ENCODE results near the gene TMEM134. TPM values are rescaled to one million over a fixed set of nuclear protein-coding genes. Genes with fewer than 3 reads are reported as not detected.
A peak's percentile ranks its signal among the peaks of the same experiment; 100 is the strongest.
"Not testable (repeated sequence)": the region's sequence is repeated elsewhere in the genome, so short reads cannot be mapped to it uniquely, and the experiment has no call there.

The TMEM134 gene, protein sequence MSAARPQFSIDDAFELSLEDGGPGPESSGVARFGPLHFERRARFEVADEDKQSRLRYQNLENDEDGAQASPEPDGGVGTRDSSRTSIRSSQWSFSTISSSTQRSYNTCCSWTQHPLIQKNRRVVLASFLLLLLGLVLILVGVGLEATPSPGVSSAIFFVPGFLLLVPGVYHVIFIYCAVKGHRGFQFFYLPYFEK
- 38.9 TPM for total RNA-seq

DNA sequence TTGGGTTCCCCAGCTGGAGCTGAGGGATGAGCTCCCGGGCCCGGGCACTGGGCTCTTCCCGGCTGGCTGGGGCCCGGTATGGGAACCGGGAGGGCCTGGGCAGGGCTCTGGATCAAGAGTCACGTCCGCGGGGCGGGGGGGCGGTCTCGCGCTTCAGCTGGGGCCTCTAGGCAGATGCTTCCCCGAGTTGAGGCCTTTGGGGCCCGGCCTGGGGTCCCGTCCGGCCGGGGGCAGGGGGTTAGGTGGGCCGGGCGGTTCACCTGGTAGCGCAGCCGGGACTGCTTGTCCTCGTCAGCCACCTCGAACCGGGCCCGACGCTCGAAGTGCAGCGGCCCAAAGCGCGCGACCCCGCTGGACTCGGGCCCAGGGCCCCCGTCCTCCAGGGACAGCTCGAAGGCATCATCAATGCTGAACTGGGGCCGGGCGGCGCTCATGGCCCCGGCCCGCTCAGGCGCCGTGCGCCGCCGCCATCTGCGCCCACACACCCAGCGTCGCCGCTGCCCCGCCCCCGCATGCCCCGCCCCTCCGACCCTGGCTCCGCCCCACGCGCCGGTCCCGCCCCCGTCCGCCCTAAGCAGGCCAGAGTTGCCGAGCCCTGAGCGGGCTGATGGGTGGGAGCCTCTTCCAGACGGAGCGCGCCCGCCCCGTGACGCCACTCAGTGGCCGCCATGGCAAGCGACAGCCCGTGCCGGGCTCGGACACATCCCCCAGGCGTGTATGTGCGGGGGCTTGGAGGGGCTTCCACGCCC is at the start of gene TMEM134:
TSS of gene TMEM134 (minus strand) at position 493 of the 749 bp plus-strand sequence. CDS start at position 434, 59 bp downstream.
- DNase-seq (ENCODE audit: low spot score) (peak; percentile 93), ATAC-seq (peak; percentile 80)

DNA sequence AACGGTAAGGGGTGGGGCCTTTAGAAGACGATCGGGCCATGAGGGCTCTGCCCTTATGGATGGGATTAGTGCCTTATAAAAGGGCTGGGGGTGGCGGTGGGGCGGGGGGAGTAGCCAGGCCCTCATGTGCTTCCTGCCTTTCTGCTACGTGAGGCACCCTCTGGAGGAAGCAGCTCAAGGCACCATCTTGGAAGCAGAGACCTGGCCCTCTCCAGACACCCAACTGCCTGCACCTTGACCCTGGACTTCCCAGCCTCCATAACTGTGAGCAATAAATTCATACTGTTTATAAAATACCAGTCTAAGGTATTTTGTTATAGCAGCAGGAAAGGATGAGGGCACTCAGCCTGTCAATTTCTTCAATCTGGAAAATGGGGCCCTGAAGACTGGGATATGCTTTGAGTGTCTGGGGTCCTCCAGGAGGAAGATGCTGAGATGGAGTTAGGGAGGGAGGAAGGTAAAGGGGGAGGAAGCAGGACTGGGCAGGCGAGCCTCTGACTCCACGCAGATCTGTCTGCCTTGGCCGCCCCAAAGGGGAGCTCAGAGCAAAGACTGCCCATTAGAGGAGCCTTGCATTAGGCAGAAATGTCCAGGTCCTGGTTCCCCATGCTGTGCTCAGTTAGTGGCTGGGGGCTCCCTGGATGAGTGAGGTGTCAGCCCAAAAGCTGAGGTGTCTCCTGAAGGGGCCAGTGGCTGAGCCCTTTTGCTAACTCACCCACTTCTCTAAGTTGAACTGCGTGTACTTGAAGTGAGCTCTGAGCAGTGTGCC is 48.9 kb upstream of the TMEM134 start:
- ATAC-seq (no peak), DNase-seq (ENCODE audit: low spot score) (no peak)

DNA sequence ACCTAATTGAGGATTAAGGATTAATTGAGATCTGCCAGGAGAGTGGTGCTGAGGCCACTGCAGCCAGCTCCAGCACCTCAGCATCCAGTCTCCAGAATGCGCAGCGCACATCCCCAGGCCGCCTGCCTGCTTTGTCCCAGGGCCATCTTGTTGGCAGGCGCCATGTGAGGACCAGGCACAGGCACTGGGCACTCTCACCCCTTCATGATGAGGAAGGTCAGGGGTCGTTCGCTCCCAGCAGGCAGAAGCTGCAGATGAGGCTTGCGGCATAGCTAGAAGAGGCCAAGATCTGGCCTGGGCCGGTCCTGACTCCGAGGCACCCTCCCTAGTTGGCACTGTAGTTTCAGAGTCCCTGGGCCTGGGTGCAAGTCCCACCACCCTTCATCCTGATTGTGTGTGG is 47.8 kb upstream of the TMEM134 start:
- ATAC-seq (no peak), DNase-seq (ENCODE audit: low spot score) (no peak)

DNA sequence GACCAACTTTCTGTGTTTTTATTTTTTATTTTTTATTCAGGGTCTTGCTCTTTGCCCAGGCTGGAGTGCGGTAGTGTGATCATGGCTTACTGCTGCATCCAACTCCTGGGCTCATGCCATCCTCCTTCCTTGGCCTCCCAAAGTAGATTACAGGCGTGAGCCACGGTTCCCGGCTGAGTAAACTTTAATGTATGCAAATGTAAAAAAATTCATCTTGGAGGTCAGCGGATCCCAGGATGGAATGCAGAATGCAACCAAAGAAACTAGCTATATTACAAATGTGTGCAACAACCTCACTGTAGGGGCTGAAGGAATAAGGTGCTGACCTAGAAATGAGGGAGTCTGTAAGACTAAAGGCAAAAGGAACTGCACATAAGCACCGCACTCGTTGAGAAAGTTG is 45.1 kb upstream of the TMEM134 start:
- ATAC-seq: no peak
- no peak for DNase-seq (ENCODE audit: low spot score)

GRCh38 chr11:67511558-67511957 is 42.5 kb upstream of the TMEM134 start:
- ATAC-seq; DNase-seq (ENCODE audit: low spot score): not testable (repeated sequence)

DNA sequence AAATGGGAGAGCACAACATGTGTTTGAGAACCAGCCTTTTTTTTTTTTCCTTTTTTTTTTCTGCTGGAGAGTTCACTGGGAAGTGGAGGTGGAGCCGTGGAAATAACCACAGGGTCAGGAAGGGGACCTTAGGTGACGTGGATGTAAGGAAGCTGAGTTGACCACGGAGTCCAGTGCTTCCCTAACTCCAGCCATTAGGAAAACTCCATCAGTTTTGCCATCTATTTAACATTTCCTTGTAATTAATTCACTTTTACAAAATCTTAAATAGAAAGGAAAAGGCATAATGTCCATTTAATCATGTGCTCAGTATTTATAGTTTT is 40.9 kb upstream of the TMEM134 start:
- DNase-seq (ENCODE audit: low spot score) (no peak), ATAC-seq (no peak)

DNA sequence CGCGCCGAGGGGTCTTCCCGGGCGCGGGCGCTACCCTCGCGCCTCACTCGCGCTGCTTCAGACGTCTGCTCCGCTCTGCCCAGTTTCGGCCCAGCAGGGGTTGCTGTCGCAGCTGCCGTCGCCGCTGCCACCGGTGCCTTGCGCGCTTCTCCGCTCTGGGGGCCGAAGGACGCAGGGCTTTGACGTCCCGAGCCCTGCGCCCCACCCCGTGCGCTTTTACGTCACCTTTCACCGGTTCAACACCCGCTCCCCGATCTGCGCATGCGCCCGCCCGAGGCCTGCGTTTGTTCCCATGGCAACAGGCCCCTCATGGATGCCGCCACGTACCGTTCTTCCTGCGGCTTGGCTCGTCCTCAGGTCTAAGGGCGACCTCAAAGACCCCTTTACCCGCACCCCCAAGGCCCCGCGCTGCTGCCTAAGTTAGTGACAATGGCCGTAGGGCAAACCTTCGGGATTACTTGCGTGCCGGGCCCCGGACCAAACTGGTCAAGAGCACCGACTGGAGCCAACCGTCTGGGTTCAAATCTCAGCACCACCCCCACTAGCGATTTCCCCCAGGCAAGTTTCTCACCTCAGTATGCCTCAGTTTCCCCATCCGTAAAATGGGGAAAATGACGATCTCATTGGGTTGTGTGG is 39.6 kb upstream of the TMEM134 start:
- DNase-seq (ENCODE audit: low spot score) (peak; percentile 97), ATAC-seq (peak; percentile 41)

- ATAC-seq: peak; percentile 70
- DNase-seq (ENCODE audit: low spot score): peak; percentile 100
These were observed 38.9 kb upstream of the TMEM134 start, which contains the start of gene CDK2AP2 for GRCh38 chr11:67507864-67508485. CDK2AP2 (minus strand) TSS chr11:67508162; CDS start chr11:67508082, 80 bp downstream.

DNA sequence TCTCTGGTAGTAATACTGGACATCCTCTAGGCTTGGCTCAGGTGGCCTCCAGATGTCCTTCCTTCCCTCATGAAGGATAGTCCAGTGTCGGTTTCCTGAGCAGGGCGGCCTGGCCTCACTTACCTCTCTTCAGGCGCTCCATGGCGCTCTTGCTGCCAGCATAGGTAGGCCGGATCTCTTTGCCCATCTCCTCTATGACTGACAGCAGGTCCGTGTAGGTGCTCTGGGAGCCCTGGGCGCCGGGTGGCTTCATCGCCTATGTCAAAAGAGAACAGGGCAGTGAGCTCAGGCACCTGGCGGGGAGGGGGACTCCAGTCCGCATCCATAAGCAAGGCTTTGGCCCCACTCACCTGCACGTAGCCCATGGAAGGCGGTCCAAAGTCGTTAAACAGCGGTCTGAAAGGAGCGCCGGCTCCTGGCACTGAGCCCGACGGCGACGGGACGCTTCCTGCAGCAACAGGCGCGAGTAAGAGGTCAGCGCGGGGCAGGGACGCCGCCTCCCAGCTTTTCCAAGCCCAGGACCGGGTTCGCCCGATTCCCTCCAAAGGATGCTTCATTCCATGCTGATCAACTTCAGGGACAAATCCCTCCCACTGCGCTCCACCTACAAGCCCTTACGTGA is 38.3 kb upstream of the TMEM134 start:
- no peak for ATAC-seq
- DNase-seq (ENCODE audit: low spot score): no peak

DNA sequence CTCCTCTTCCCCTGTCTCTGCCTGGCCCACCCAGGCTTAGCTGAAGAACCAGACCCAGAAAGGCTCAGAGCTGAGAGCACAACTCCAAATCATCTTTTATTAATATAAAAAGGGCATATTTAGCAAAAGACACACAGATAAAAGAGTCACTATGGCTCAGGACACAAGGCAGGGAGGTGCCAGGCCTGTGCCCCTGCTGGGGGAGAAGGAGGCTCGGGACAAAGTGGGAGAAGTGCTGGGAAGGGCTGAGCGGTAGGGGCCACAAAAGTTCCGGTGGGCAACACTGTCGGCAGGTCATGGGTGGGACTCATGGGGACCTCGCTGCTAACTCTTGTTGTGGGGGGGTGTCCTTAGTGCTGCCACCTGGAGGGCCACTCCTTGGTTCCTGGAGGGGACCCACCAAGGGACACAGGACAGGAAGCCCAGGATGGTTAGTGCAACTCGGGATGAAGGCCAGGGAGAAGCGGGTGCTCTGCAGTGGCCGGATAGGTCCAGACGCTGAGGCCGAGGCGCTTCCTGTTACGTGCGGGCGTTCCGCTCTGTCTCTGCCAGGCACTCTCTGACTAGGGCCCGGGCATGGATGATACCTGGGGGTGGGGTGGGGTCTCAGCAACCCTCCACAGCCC is 37.5 kb upstream of the TMEM134 start:
- ATAC-seq (no peak), DNase-seq (ENCODE audit: low spot score) (peak; percentile 56)

DNA sequence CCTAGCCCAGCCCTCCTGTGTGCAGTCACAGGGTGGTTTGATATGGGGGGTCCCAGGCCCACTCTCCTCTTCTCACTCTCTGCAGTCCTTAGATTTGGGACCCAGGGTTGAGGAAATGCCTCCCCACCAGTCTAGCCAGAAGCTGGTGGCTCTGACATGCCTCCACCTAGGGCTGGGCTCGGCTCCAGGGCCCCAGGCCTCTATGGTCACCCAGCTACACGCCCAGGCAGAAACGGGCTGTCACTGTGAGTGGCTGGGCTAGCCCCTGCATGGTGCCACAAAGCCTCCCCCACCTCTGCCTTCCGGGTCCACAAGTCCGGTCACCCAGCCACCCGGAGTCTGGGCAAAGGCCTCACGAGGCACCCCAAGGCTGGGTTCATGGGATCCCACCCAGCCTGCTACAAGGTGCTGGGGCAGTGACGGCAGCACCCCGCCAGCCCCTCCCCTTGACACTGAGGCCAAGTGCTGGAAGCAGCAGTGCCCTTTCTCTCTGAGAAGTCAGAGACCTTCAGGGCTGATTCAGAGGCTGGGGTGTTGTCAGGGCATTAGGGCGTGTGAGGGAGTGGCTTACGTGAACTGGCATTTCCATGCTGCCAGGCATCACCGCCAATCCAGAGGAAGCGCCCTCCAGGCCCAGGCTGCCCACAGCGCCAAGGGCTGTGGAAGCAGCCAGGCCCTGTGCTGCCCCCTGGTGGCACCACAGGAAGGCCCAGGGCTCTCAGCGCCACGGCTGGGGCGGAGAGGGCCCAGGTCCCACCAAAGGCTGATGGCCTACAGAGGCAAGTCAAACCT is 36.8 kb upstream of the TMEM134 start:
- ATAC-seq (peak; percentile 66), DNase-seq (ENCODE audit: low spot score) (peak; percentile 95)

GRCh38 chr11:67504950-67505581 is 36.0 kb upstream of the TMEM134 start, which contains the start of gene PITPNM1:
PITPNM1 (minus strand) TSS chr11:67505363; CDS start chr11:67504180, 1,183 bp downstream.
- DNase-seq (ENCODE audit: low spot score): peak; percentile 79
- ATAC-seq: peak; percentile 44

GRCh38 chr11:67504005-67504949 is 35.2 kb upstream of the TMEM134 start:
- DNase-seq (ENCODE audit: low spot score): no peak
- ATAC-seq: no peak

GRCh38 chr11:67503119-67504004 is 34.3 kb upstream of the TMEM134 start:
- no peak for DNase-seq (ENCODE audit: low spot score)
- ATAC-seq: no peak

DNA sequence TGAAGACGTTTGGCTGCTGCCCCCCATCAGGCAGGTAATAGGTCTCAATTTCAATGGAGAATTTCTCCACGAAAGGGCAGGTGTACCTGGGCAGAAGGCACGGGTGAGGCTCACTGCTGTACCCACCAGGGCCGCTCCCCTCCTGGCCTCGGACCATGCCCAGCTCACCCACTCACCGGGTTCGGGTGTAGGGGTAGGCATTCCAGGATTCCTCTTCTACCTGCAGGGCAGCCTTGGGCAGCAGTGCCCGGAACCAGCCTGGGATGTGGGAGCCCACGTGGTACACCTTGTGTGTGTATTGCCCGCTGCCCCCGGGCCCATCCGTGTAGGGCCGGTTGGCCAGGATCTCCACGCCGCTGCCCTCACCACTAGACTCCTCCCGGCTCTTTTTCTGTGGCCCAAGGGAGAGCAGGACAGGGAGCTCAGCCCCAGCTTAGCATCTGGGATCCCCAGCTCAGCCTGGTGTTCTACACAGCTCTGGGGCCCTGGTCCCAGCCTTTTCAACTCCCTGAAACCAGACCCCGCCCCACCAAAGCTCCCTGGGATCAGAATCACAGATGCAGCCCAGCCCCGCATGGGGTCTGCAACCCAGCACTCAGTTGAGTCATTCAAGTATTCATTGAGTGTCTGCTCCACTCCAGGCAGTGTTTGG is 33.4 kb upstream of the TMEM134 start:
- ATAC-seq (no peak), DNase-seq (ENCODE audit: low spot score) (no peak)

DNA sequence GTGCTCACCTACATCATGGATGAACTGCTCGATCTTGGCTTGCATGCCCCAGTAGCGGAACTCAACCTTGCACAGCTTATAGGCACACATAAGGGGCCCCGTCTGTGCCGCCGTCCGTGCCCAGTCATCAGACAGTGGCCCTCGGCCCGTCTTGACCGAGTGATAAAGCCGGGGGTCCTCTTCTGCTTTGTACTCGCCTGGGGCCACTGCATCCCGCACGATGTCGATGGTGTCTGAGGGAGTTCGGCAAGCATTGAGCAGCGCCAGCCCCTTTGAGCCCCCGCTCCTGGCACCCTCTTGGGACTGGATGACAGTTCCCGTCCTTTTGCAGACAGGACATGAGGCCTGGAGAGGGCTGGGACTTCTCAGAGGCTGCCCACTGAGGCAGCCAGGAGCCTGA is 32.8 kb upstream of the TMEM134 start:
- DNase-seq (ENCODE audit: low spot score) (no peak), ATAC-seq (no peak)

Data from left lobe of liver (tissue), 2 donors.